ENCODE data around the gene LTN1.

DNA sequence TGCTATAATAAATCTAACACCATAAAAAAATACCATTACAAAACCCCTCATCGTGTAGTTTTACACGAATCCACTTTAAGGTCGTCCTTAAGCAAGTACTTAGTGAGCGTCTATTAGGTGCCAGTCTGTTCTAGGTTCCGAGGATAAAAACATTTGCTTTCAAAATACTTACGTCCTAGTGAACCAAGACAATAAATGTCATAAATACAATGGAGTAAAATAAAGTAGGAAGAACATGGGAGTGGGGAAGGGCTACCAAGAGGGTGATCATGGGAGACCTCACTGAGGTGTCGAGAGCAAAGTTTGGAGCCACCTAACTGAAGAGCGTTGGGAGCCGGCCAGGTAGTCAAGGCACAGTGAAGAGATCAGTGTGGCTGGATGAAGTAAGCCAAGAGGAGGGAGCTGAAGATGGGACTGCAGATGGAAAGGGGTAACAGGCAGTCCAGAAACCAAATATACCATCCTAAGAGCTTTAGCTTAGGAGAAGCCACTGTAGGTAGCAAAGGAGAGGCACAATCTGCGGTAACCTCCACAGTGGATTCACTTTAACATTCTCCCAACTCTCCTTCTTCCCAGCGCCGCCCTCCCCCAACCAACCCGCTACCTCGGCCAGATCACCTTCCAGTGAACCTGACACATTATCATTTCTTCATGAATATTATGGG is 684 bp downstream of the LTN1 start:
- TF ChIP-seq, protein P1, sequence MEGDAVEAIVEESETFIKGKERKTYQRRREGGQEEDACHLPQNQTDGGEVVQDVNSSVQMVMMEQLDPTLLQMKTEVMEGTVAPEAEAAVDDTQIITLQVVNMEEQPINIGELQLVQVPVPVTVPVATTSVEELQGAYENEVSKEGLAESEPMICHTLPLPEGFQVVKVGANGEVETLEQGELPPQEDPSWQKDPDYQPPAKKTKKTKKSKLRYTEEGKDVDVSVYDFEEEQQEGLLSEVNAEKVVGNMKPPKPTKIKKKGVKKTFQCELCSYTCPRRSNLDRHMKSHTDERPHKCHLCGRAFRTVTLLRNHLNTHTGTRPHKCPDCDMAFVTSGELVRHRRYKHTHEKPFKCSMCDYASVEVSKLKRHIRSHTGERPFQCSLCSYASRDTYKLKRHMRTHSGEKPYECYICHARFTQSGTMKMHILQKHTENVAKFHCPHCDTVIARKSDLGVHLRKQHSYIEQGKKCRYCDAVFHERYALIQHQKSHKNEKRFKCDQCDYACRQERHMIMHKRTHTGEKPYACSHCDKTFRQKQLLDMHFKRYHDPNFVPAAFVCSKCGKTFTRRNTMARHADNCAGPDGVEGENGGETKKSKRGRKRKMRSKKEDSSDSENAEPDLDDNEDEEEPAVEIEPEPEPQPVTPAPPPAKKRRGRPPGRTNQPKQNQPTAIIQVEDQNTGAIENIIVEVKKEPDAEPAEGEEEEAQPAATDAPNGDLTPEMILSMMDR (IDR thresholded peaks at IDR 0.05; ENCODE audit: low read depth, low read length), result no peak
- TF ChIP-seq POLR2A (IDR thresholded peaks at IDR 0.05; ENCODE audit: extremely low read depth, insufficient read length) (no peak), MYC (IDR thresholded peaks at IDR 0.05; ENCODE audit: low read depth, low read length) (no peak; the same call in 1 of the 2 replicates)
- TF ChIP-seq, protein P2, sequence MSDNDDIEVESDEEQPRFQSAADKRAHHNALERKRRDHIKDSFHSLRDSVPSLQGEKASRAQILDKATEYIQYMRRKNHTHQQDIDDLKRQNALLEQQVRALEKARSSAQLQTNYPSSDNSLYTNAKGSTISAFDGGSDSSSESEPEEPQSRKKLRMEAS (IDR thresholded peaks at IDR 0.05; ENCODE audit: low read depth, low read length), result no peak
